MM.1S (cell line): ENCODE results near the gene ELMO1.

Experiments used
- DNase-seq: peaks from one replicate; pipeline ENCODE4 v3.0.0-alpha.2; 2015
- H2AFZ ChIP-seq: fragments of 300-600 bp; sonication (generic); 2 replicates; pipeline ENCODE4 v1.6.0; 2016; ENCODE audit warnings: antibody characterized with exemption, low read length
- H3F3A ChIP-seq: fragments of 300-600 bp; sonication (generic); 2 replicates; pipeline ENCODE4 v1.6.1; 2016; ENCODE audit warnings: mild to moderate bottlenecking, antibody characterized with exemption, low read length, moderate library complexity, mixed read lengths; ENCODE audit not compliant: insufficient read depth
- H3K27ac ChIP-seq: fragments of 300-600 bp; sonication (generic); 2 replicates; pipeline ENCODE4 v1.5.1; 2016; ENCODE audit warnings: mild to moderate bottlenecking, low read length
- H3K27me3 ChIP-seq: fragments of 300-600 bp; sonication (generic); replicated peaks from 2 replicates; pipeline ENCODE4 v1.6.0; 2016; ENCODE audit warnings: low read length; ENCODE audit not compliant: insufficient read depth
- H3K36me3 ChIP-seq: fragments of 300-600 bp; sonication (generic); replicated peaks from 2 replicates; pipeline ENCODE4 v1.6.1; 2016; ENCODE audit warnings: mild to moderate bottlenecking, low read length, mixed read lengths; ENCODE audit not compliant: insufficient read depth
- H3K4me1 ChIP-seq: fragments of 300-600 bp; sonication (generic); 2 replicates; pipeline ENCODE4 v1.6.1; 2016; ENCODE audit warnings: low read length, mixed read lengths
- H3K4me2 ChIP-seq: fragments of 300-600 bp; sonication (generic); 2 replicates; pipeline ENCODE4 v1.6.0; 2016; ENCODE audit warnings: low read depth, low read length
- H3K4me3 ChIP-seq: fragments of 300-600 bp; sonication (generic); 2 replicates; pipeline ENCODE4 v1.5.1; 2016; ENCODE audit warnings: low read length, mixed read lengths
- H3K79me2 ChIP-seq: fragments of 300-600 bp; sonication (generic); 2 replicates; pipeline ENCODE4 v1.6.1; 2016; ENCODE audit warnings: mixed run types, low read length, mixed read lengths
- H3K9ac ChIP-seq: fragments of 300-600 bp; sonication (generic); 2 replicates; pipeline ENCODE4 v1.6.1; 2016; ENCODE audit warnings: low read length, mixed read lengths
- H3K9me2 ChIP-seq: fragments of 300-600 bp; sonication (generic); replicated peaks from 2 replicates; pipeline ENCODE4 v1.6.1; 2016; ENCODE audit warnings: mild to moderate bottlenecking, low read length, mixed read lengths; ENCODE audit not compliant: insufficient read depth
- H3K9me3 ChIP-seq: fragments of 300-600 bp; sonication (generic); replicated peaks from 2 replicates; pipeline ENCODE4 v1.6.1; 2016; ENCODE audit warnings: mild to moderate bottlenecking, low read length, mixed read lengths; ENCODE audit not compliant: insufficient read depth
- H4K20me1 ChIP-seq: fragments of 300-600 bp; sonication (generic); 2 replicates; pipeline ENCODE4 v1.6.1; 2016; ENCODE audit warnings: mild to moderate bottlenecking, low read length, moderate library complexity, mixed read lengths; ENCODE audit not compliant: insufficient read depth
- CTCF ChIP-seq: fragments of 300-600 bp; sonication (generic); IDR thresholded peaks from 2 replicates; pipeline ENCODE4 v1.5.1; 2016; ENCODE audit warnings: antibody characterized with exemption, low read length, mixed read lengths
- EZH2 ChIP-seq: fragments of 300-600 bp; sonication (generic); optimal IDR thresholded peaks from 2 replicates; pipeline ENCODE3; 2017; ENCODE audit warnings: low read depth, mild to moderate bottlenecking, antibody characterized with exemption, low read length, mixed read lengths
- EZH2phosphoT487 ChIP-seq: fragments of 300-600 bp; sonication (generic); IDR thresholded peaks from 2 replicates; pipeline ENCODE4 v1.6.1; 2018; ENCODE audit warnings: antibody characterized with exemption, low read length

The ELMO1 gene

GRCh38 chr7:37417107-37417474 is 31.6 kb downstream of the ELMO1 start:
- no peaks in the 10 kb centered on the region for H3K27me3 ChIP-seq
- H3K9ac ChIP-seq, result no peak overlapping the region
- H3K27ac ChIP-seq, result no peak overlapping the region
- H3K4me2 ChIP-seq, result no peak overlapping the region
- no peaks in the 10 kb centered on the region for H3K4me1 ChIP-seq
- no peak overlapping the region for H2AFZ ChIP-seq
- DNase-seq, result no peak
- no peaks in the 10 kb centered on the region for H3K9me3 ChIP-seq
- H3F3A ChIP-seq, result no peaks in the 10 kb centered on the region
- H4K20me1 ChIP-seq, result no peaks in the 10 kb centered on the region
- H3K4me3 ChIP-seq, result no peak overlapping the region
- no peaks in the 10 kb centered on the region for H3K79me2 ChIP-seq
- TF ChIP-seq CTCF (no peak), EZH2phosphoT487 (no peak), EZH2 (no peak)
- no peaks in the 10 kb centered on the region for H3K9me2 ChIP-seq
- no peaks in the 10 kb centered on the region for H3K36me3 ChIP-seq

- Histone ChIP-seq H3K4me2 (no peak overlapping the region), H3K9me2 (no peaks in the 10 kb centered on the region), H3K27me3 (no peaks in the 10 kb centered on the region), H3F3A (no peaks in the 10 kb centered on the region), H4K20me1 (no peaks in the 10 kb centered on the region), H3K36me3 (no peaks in the 10 kb centered on the region), H3K4me3 (no peak overlapping the region), H2AFZ (no peak overlapping the region), H3K4me1 (no peaks in the 10 kb centered on the region), H3K27ac (no peak overlapping the region), H3K79me2 (no peaks in the 10 kb centered on the region), H3K9me3 (no peaks in the 10 kb centered on the region), H3K9ac (no peak overlapping the region)
- TF ChIP-seq CTCF (no peak), EZH2phosphoT487 (no peak), EZH2 (no peak)
- no peak for DNase-seq
Measured at GRCh38 chr7:37416378-37417106, 32.1 kb downstream of the ELMO1 start.

- no peak overlapping the region for H2AFZ ChIP-seq
- DNase-seq, result no peak
- no peak overlapping the region for H3K4me3 ChIP-seq
- no peaks in the 10 kb centered on the region for H3K36me3 ChIP-seq
- no peak overlapping the region for H3K27ac ChIP-seq
- TF ChIP-seq CTCF (no peak), EZH2phosphoT487 (no peak), EZH2 (no peak)
- H3K9ac ChIP-seq, result no peak overlapping the region
- H3K4me2 ChIP-seq, result no peak overlapping the region
- no peaks in the 10 kb centered on the region for H3K9me3 ChIP-seq
- no peaks in the 10 kb centered on the region for H4K20me1 ChIP-seq
- no peaks in the 10 kb centered on the region for H3K27me3 ChIP-seq
- H3K79me2 ChIP-seq, result no peaks in the 10 kb centered on the region
- no peaks in the 10 kb centered on the region for H3K4me1 ChIP-seq
- H3F3A ChIP-seq, result no peaks in the 10 kb centered on the region
- no peaks in the 10 kb centered on the region for H3K9me2 ChIP-seq
Measured at GRCh38 chr7:37415629-37416028, 33.0 kb downstream of the ELMO1 start.
